ENCODE data around the gene ADCY4.

The ADCY4 gene

DNA sequence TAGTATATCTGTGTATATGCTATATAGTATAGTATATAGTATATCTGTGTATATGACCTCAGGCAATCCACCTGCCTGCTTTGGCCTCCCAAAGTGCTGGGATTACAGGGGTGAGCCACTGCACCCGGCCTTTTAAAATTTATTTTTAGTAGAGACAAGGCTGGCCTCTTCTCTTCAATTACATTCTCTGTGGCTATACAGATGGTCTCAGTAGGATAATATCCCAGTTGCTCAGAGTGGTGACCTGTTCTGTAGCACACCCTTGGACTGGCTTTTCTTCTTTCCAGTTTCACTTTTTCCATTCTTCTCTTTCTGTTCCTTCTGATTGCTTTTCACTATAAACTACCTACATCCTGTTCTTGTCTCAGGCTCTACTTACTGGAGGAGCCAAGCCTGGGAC is 30.0 kb upstream of the ADCY4 start:
- Histone ChIP-seq H3K36me3 (ENCODE audit: control insufficient read depth, insufficient read depth, low read length) (no peaks in the 10 kb centered on the region), H3K27me3 (replicated peaks; ENCODE audit: control insufficient read depth, insufficient read depth, low read length) (no peaks in the 10 kb centered on the region; the same call in 1 of the 2 replicates), H3K4me3 (replicated peaks; ENCODE audit: low read depth, low read length) (no peak overlapping the region)
- TF ChIP-seq, protein P1, sequence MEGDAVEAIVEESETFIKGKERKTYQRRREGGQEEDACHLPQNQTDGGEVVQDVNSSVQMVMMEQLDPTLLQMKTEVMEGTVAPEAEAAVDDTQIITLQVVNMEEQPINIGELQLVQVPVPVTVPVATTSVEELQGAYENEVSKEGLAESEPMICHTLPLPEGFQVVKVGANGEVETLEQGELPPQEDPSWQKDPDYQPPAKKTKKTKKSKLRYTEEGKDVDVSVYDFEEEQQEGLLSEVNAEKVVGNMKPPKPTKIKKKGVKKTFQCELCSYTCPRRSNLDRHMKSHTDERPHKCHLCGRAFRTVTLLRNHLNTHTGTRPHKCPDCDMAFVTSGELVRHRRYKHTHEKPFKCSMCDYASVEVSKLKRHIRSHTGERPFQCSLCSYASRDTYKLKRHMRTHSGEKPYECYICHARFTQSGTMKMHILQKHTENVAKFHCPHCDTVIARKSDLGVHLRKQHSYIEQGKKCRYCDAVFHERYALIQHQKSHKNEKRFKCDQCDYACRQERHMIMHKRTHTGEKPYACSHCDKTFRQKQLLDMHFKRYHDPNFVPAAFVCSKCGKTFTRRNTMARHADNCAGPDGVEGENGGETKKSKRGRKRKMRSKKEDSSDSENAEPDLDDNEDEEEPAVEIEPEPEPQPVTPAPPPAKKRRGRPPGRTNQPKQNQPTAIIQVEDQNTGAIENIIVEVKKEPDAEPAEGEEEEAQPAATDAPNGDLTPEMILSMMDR (IDR thresholded peaks at IDR 0.05; ENCODE audit: insufficient read depth, low read length, poor library complexity, severe bottlenecking) = no peak
- no peak for DNase-seq (ENCODE audit: extremely low read depth, insufficient read length)

- H3K27me3 ChIP-seq (replicated peaks; ENCODE audit: control insufficient read depth, insufficient read depth, low read length) = no peaks in the 10 kb centered on the region
- no peak overlapping the region for H3K4me3 ChIP-seq (replicated peaks; ENCODE audit: low read depth, low read length)
- DNase-seq (ENCODE audit: extremely low read depth, insufficient read length) = no peak
- no peaks in the 10 kb centered on the region for H3K36me3 ChIP-seq (ENCODE audit: control insufficient read depth, insufficient read depth, low read length)
- TF ChIP-seq, protein P1 (IDR thresholded peaks at IDR 0.05; ENCODE audit: insufficient read depth, low read length, poor library complexity, severe bottlenecking) = no peak
These were observed 28.5 kb upstream of the ADCY4 start for GRCh38 chr14:24363401-24363800.

DNA sequence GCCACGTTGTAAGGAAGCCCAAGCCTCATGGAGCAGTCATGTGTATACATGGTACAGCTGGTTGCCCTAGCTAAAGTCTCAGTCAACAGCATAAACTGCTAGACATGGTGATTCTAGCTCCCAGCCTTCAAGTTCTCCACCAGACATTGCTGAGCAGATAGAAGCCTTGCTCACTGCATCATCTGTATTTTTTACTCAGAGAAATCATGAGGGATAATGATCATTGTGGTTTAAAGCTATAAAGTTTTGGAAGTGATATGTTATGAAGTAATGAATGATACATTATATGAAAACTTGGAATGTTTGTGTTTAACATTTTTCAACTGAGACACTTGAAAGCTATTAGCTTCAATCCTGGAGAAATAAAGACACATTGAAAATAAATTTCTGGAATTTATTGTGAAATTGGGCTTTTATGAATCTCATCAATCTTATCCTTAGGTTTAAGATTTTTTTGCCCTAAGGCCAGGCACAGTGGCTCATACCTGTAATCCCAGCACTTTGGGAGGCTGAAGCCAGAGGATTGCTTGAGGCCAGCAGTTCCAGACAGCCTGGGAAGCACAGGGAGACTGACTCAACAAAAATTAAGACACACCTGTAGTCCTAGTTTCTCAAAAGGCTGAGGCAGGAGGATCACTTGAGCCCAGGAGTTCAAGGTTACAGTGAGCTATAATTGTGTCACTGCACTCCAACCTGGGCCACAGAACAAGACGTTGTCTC is 27.5 kb upstream of the ADCY4 start:
- Histone ChIP-seq H3K4me3 (replicated peaks; ENCODE audit: low read depth, low read length) (no peak overlapping the region), H3K36me3 (ENCODE audit: control insufficient read depth, insufficient read depth, low read length) (no peaks in the 10 kb centered on the region), H3K27me3 (replicated peaks; ENCODE audit: control insufficient read depth, insufficient read depth, low read length) (no peaks in the 10 kb centered on the region)
- TF ChIP-seq, protein P1 (IDR thresholded peaks at IDR 0.05; ENCODE audit: insufficient read depth, low read length, poor library complexity, severe bottlenecking) = no peak
- no peak for DNase-seq (ENCODE audit: extremely low read depth, insufficient read length)

- TF ChIP-seq, protein P1 (IDR thresholded peaks at IDR 0.05; ENCODE audit: insufficient read depth, low read length, poor library complexity, severe bottlenecking) = no peak
- Histone ChIP-seq H3K36me3 (ENCODE audit: control insufficient read depth, insufficient read depth, low read length) (no peaks in the 10 kb centered on the region), H3K27me3 (replicated peaks; ENCODE audit: control insufficient read depth, insufficient read depth, low read length) (no peaks in the 10 kb centered on the region), H3K4me3 (replicated peaks; ENCODE audit: low read depth, low read length) (no peak overlapping the region)
- DNase-seq (ENCODE audit: extremely low read depth, insufficient read length) = no peak
These were observed 26.5 kb upstream of the ADCY4 start for GRCh38 chr14:24361326-24361725.

- no peaks in the 10 kb centered on the region for H3K27me3 ChIP-seq (replicated peaks; ENCODE audit: control insufficient read depth, insufficient read depth, low read length)
- H3K4me3 ChIP-seq (replicated peaks; ENCODE audit: low read depth, low read length) = no peak overlapping the region
- no peak for DNase-seq (ENCODE audit: extremely low read depth, insufficient read length)
- TF ChIP-seq, protein P1 (IDR thresholded peaks at IDR 0.05; ENCODE audit: insufficient read depth, low read length, poor library complexity, severe bottlenecking) = no peak
- no peaks in the 10 kb centered on the region for H3K36me3 ChIP-seq (ENCODE audit: control insufficient read depth, insufficient read depth, low read length)
These were observed 25.4 kb upstream of the ADCY4 start for GRCh38 chr14:24360281-24360680.

All from GM06990 (cell line).